Measurements from ENCODE around the gene SLC24A3.

GRCh38 chr20:19291024-19291817 is 78.8 kb downstream of the SLC24A3 start:
- TF ChIP-seq EZH2 (IDR thresholded peaks at IDR 0.05; ENCODE audit: low read depth) = no peak
- TF ChIP-seq, protein P1, sequence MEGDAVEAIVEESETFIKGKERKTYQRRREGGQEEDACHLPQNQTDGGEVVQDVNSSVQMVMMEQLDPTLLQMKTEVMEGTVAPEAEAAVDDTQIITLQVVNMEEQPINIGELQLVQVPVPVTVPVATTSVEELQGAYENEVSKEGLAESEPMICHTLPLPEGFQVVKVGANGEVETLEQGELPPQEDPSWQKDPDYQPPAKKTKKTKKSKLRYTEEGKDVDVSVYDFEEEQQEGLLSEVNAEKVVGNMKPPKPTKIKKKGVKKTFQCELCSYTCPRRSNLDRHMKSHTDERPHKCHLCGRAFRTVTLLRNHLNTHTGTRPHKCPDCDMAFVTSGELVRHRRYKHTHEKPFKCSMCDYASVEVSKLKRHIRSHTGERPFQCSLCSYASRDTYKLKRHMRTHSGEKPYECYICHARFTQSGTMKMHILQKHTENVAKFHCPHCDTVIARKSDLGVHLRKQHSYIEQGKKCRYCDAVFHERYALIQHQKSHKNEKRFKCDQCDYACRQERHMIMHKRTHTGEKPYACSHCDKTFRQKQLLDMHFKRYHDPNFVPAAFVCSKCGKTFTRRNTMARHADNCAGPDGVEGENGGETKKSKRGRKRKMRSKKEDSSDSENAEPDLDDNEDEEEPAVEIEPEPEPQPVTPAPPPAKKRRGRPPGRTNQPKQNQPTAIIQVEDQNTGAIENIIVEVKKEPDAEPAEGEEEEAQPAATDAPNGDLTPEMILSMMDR (conservative IDR thresholded peaks at IDR 0.05) = no peak

Measured in PC-9 (cell line).